ENCODE results near the gene CABCOCO1. TPM values are rescaled to one million over a fixed set of nuclear protein-coding genes. Genes with fewer than 3 reads are reported as not detected.
A peak's percentile ranks its signal among the peaks of the same experiment; 100 is the strongest.

Gene CABCOCO1
- total and polyA plus RNA-seq, 9 of the 15 experiments (the other 6 are each of a cell fraction or from before 2014, with no cell fraction given) = 0.04 TPM; not detected in 8

DNA sequence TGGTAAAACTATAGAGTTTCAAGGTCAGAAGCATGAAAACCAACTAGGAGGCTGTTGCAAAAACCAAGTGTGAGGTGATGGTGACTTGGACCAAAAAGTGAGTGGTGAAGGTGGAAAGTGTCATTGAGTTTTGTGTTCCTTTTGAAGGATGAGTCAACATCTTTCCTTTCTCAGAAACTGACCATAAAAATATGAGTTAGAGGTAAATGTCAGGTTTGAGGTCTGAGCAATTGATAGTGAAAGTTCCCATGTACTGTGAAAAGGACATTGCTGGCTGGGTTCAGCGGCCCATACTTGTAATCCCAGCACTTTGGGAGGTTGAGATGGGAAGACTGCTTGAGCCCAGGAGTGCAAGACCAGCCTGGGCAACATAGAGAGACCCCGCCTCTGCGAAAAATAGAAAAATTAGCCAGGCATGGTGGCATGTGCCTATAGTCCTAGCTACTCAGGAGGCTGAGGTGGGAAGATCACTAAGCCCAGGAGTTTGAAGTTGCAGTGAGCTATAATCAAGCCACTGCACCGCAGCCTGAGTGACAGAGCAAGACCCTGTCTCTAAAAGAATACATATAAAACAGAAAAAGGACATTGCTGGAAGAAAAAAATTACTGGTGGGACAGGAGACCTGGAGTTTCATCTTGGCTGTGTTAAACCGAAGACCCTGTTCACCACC, 149.5 kb downstream of the CABCOCO1 start:
- DNase-seq (ENCODE audit: extremely low read depth in 1 of 4, low spot score in 3 of 4) = peak in 2 of 4 experiments; percentile 41 to 65
- FAIRE-seq = peak; percentile 72
- 32% methylated on average over 5 of the region's 5 CpGs for WGBS (ENCODE audit: insufficient coverage, low coverage, missing lambda C conversion rate)
- Histone ChIP-seq H3K9me3 (replicated peaks; ENCODE audit: control insufficient read depth, insufficient read depth, low read depth, low read length) (no peaks in the 10 kb centered on the region), H3K4me3 (no peak overlapping the region), H3K9ac (ENCODE audit: insufficient read depth in 1 of 2, low read depth in 2 of 2, low read length in 2 of 2) (peak overlapping the region in 1 of 2 experiments; percentile 13; a peak in 2 of 4 replicates), H4K20me1 (replicated peaks; ENCODE audit: control insufficient read depth, insufficient read depth, low read length) (no peaks in the 10 kb centered on the region), H3K79me2 (ENCODE audit: control insufficient read depth, insufficient read depth, low read length) (no peaks in the 10 kb centered on the region), H3K4me2 (ENCODE audit: insufficient read depth, low read length) (peak overlapping the region; percentile 26), H2AFZ (ENCODE audit: low read depth, low read length) (peak overlapping the region; percentile 44), H3K27ac (ENCODE audit: extremely low read depth, low read depth, low read length) (no peak overlapping the region; the same call in 2 of the 3 replicates), H3K4me1 (replicated peaks in 1 of 2; ENCODE audit: control insufficient read depth in 2 of 2, insufficient read depth in 2 of 2, low read length in 2 of 2) (peaks cover 8 to 18% of the 10 kb centered on the region in 2 experiments; a peak in 3 of 5 replicates), H3K36me3 (ENCODE audit: control insufficient read depth, insufficient read depth, low read length) (no peaks in the 10 kb centered on the region), H3K9me1 (ENCODE audit: control insufficient read depth, insufficient read depth, low read length) (no peaks in the 10 kb centered on the region), H3K27me3 (ENCODE audit: control insufficient read depth in 2 of 2, insufficient read depth in 2 of 2, low read length in 2 of 2) (no peaks in the 10 kb centered on the region)
- ATAC-seq = peak; percentile 56
- POLR2A ChIA-PET = interaction anchor here (1.5 to 1.6 kb wide), 2 partner anchors 10 to 21 kb away, joined by 3 to 5 read pairs; no protein-coding TSS in a partner anchor
- CTCF ChIA-PET (ENCODE audit: low intra/inter-chr PET ratio) = no interaction called here
- no TSS peak for BruUV-seq (replicated peaks)
- intact Hi-C loops (cut with micrococcal nuclease) = no loop called here
- in situ Hi-C loops (cut with MboI) = no loop called here
- TF ChIP-seq MAFF (IDR thresholded peaks at IDR 0.05; ENCODE audit: low read length) = 0 out of 2 replicates have a peak, but pooled peaks have one; percentile 9
- TF ChIP-seq ZNF184 (CRISPR knock-in tag; IDR thresholded peaks at IDR 0.05) = no peak
- TF ChIP-seq SIRT6 (IDR thresholded peaks at IDR 0.05; ENCODE audit: low read depth, low read length) = no peak
- no peak for TF ChIP-seq ZNF830 (CRISPR knock-in tag; IDR thresholded peaks at IDR 0.05)
- TF ChIP-seq, protein P1, sequence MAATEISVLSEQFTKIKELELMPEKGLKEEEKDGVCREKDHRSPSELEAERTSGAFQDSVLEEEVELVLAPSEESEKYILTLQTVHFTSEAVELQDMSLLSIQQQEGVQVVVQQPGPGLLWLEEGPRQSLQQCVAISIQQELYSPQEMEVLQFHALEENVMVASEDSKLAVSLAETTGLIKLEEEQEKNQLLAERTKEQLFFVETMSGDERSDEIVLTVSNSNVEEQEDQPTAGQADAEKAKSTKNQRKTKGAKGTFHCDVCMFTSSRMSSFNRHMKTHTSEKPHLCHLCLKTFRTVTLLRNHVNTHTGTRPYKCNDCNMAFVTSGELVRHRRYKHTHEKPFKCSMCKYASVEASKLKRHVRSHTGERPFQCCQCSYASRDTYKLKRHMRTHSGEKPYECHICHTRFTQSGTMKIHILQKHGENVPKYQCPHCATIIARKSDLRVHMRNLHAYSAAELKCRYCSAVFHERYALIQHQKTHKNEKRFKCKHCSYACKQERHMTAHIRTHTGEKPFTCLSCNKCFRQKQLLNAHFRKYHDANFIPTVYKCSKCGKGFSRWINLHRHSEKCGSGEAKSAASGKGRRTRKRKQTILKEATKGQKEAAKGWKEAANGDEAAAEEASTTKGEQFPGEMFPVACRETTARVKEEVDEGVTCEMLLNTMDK (IDR thresholded peaks at IDR 0.05; ENCODE audit: borderline replicate concordance, insufficient read depth, low read depth, low read length, poor library complexity, severe bottlenecking) = no peak
- no peak for TF ChIP-seq ZNF124 (CRISPR knock-in tag; IDR thresholded peaks at IDR 0.05)
- no peak for TF ChIP-seq PREB (CRISPR knock-in tag; IDR thresholded peaks at IDR 0.05)
- TF ChIP-seq FOS (IDR thresholded peaks at IDR 0.05; ENCODE audit: extremely low read depth, insufficient read length) = no peak
- no peak for TF ChIP-seq MYBL2 (IDR thresholded peaks at IDR 0.05; ENCODE audit: low read depth)
- TF ChIP-seq MYBL2 (CRISPR knock-in tag; IDR thresholded peaks at IDR 0.05; ENCODE audit: borderline replicate concordance) = no peak
- TF ChIP-seq, protein P2, sequence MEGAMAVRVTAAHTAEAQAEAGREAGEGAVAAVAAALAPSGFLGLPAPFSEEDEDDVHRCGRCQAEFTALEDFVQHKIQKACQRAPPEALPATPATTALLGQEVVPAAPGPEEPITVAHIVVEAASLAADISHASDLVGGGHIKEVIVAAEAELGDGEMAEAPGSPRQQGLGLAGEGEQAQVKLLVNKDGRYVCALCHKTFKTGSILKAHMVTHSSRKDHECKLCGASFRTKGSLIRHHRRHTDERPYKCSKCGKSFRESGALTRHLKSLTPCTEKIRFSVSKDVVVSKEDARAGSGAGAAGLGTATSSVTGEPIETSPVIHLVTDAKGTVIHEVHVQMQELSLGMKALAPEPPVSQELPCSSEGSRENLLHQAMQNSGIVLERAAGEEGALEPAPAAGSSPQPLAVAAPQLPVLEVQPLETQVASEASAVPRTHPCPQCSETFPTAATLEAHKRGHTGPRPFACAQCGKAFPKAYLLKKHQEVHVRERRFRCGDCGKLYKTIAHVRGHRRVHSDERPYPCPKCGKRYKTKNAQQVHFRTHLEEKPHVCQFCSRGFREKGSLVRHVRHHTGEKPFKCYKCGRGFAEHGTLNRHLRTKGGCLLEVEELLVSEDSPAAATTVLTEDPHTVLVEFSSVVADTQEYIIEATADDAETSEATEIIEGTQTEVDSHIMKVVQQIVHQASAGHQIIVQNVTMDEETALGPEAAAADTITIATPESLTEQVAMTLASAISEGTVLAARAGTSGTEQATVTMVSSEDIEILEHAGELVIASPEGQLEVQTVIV (CRISPR knock-in tag; IDR thresholded peaks at IDR 0.05; ENCODE audit: borderline replicate concordance) = no peak
- peak in 1 of 2 experiments; percentile 8; a peak in 1 of 4 replicates for TF ChIP-seq KDM1A (IDR thresholded peaks at IDR 0.05)
- TF ChIP-seq SREBF1 (IDR thresholded peaks at IDR 0.05; ENCODE audit: borderline replicate concordance, low read depth, low read length) = no peak
- TF ChIP-seq ZC3H8 (IDR thresholded peaks at IDR 0.05) = no peak
- TF ChIP-seq BHLHE40 (IDR thresholded peaks at IDR 0.05; ENCODE audit: low read length) = no peak
- peak; percentile 27; the same call in 1 of the 2 replicates for TF ChIP-seq TEAD4 (IDR thresholded peaks at IDR 0.05; ENCODE audit: low read length)
- TF ChIP-seq TEAD4 (CRISPR knock-in tag; IDR thresholded peaks at IDR 0.05; ENCODE audit: borderline replicate concordance) = no peak
- no peak for TF ChIP-seq RCOR1 (IDR thresholded peaks at IDR 0.05; ENCODE audit: borderline replicate concordance in 1 of 2, low read depth in 2 of 2, low read length in 2 of 2)

All from K562 (cell line).